Adrenal gland (tissue), 12 donors: ENCODE measurements around the gene CDC27. TPM values are rescaled to one million over a fixed set of nuclear protein-coding genes. Genes with fewer than 3 reads are reported as not detected.

Experiments
- DNase-seq, 7 donors: peaks; one replicate each; pipeline ENCODE4 v3.0.0-alpha.2; 2019 to 2020
- H3K27ac ChIP-seq, 5 donors: fragments of 200-600 bp; sonication (generic) in 4 of 5; 1 replicate in 3 of 5; 2 replicates in 2 of 5; pipeline versions ENCODE4 v1.5.1 to v1.8.0; 2016 to 2020; ENCODE audit warnings: mild to moderate bottlenecking in 1 of 5
- H3K27me3 ChIP-seq: fragments of 200-600 bp; 2 replicates; pipeline ENCODE4 v1.8.0; 2021
- H3K36me3 ChIP-seq, 2 donors: fragments of 200-600 bp; replicated peaks in 1 of 2; 1 replicate in 1 of 2; 2 replicates in 1 of 2; pipeline versions ENCODE4 v1.5.1 to v1.8.0; 2018 to 2022
- H3K4me1 ChIP-seq, 2 donors: fragments of 200-600 bp; replicated peaks in 1 of 2; 1 replicate in 1 of 2; 2 replicates in 1 of 2; pipeline versions ENCODE4 v1.5.1 to v1.8.0; 2018 to 2021
- H3K4me3 ChIP-seq, 4 donors: fragments of 200-600 bp; sonication (generic) in 3 of 4; one replicate each; pipeline ENCODE4 v1.5.1; 2016 to 2018
- H3K9me3 ChIP-seq, 3 donors: fragments of 200-600 bp; sonication (generic) in 1 of 3; replicated peaks in 1 of 3; 1 replicate in 2 of 3; 2 replicates in 1 of 3; pipeline versions ENCODE4 v1.5.1 to v1.8.0; 2016 to 2021
- CTCF ChIP-seq, 6 experiments: fragments of 450-650 bp in 4 of 6; fragments of 200-600 bp in 2 of 6; sonication (generic) in 1 of 6; IDR thresholded peaks; 1 replicate in 5 of 6; 2 replicates in 1 of 6; pipeline versions ENCODE4 v1.5.1 to v1.8.0; 2016 to 2021; ENCODE audit warnings: antibody characterized with exemption in 6 of 6, mild to moderate bottlenecking in 2 of 6, moderate library complexity in 1 of 6
- POLR2A ChIP-seq, 2 donors: fragments of 450-650 bp; IDR thresholded peaks; one replicate each; pipeline ENCODE4 v1.6.1; 2017; ENCODE audit warnings: antibody characterized with exemption in 2 of 2, mild to moderate bottlenecking in 2 of 2, moderate library complexity in 1 of 2
- whole genome bisulfite sequencing, 4 donors: extraction: QIAGEN DNeasy Blood & Tissue Kit in 2 of 4; methylation state at CpG; one replicate each; pipeline versions ENCODE4 v1.1.5 to v1.1.7; 2013 to 2017; 5-methylcytosine and 5-hydroxymethylcytosine counted together
- intact Hi-C, 2 donors: fragments of 100-400 bp; cut with DNase I; formaldehyde crosslinking; loops; one replicate each; pipeline versions ENCODE4 v1.14.1 to v1.15.0; 2022 to 2023
- polyA plus RNA-seq, 3 donors: library from polyadenylated mRNA; stranded (reverse); fragments of 200-250 nt in 2 of 3; fragments of 350-450 nt in 1 of 3; fragmentation: Illumina TruSeq in 1 of 3; extraction: RNeasy Lipid Tissue Mini Kit (QIAGEN cat#74804) in 1 of 3; gene quantifications; one replicate each; pipeline ENCODE4 v1.2.3, GENCODE V29; 2013 to 2014
- total RNA-seq, 9 donors: library from RNA; depleted of rRNA in 4 of 9; stranded (reverse); fragments of >200 nt in 4 of 9; fragments of 120-200 nt in 1 of 9; fragmentation: NEBNext Ultra II Directional in 1 of 9; extraction: Animal tissue kit (Norgen Biotek cat#: 25700) in 1 of 9; gene quantifications; one replicate each; pipeline versions ENCODE4 v1.1.0 to v1.2.4, GENCODE V29; 2013 to 2023
- donor health status: healthy with polysubstance abuse.
- donor health status: Bipolar disorder and iron deficiency.
- donor health status: DM: yes; HTN: yes; CAD: no.
- donor health status: DM: no; HTN: no; CAD: no.
- donor health status: DM: no; HTN: no; CAD: no.
- donor health status: DM: yes; HTN: yes; CAD: no.

CDC27 gene
- total and polyA plus RNA-seq, 12 donors, result 13.5 to 153 (median 73.2) TPM

DNA sequence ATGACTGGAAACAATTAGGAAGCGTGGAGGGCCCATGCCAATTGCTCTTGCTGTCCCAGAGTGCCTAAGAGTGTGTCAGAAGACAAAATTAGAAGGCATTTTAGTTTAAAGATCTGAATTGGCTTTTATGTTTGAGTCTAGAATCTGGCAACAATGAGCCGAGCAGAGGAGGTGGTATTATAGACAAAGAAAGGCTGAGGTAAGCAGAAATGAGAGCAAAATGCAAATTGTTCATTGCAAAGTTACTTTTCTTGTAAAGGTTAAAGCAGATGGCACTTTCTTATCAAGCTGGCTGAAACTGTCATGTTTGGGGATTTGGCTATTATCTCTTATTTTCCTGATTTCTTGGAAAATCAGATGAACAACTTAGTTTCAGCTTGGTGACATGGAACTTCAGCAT is 23.4 kb upstream of the CDC27 start:
- Histone ChIP-seq H3K27me3 (no peaks in the 10 kb centered on the region), H3K36me3 (no peaks in the 10 kb centered on the region), H3K4me1 (no peaks in the 10 kb centered on the region), H3K27ac (no peak overlapping the region), H3K4me3 (no peak overlapping the region), H3K9me3 (no peaks in the 10 kb centered on the region)
- intact Hi-C loops, result no loop called here
- DNase-seq, result no peak
- 79 to 94% (median 83%) methylated on average over 2 of the region's 2 CpGs for WGBS, 4 donors
- TF ChIP-seq POLR2A (IDR thresholded peaks at IDR 0.05), result no peak
- no peak for TF ChIP-seq CTCF (IDR thresholded peaks at IDR 0.05)

GRCh38 chr17:47210779-47211178 is 21.7 kb upstream of the CDC27 start:
- Histone ChIP-seq H3K27ac (no peak overlapping the region), H3K4me1 (peaks cover 1 to 2% of the 10 kb centered on the region in 2 donors), H3K36me3 (no peaks in the 10 kb centered on the region), H3K4me3 (no peak overlapping the region), H3K27me3 (no peaks in the 10 kb centered on the region), H3K9me3 (no peaks in the 10 kb centered on the region)
- intact Hi-C loops, result no loop called here
- 85 to 89% (median 85%) methylated on average over 2 of the region's 2 CpGs for WGBS, 4 donors
- TF ChIP-seq POLR2A (IDR thresholded peaks at IDR 0.05), result no peak
- TF ChIP-seq CTCF (IDR thresholded peaks at IDR 0.05), result no peak
- DNase-seq, result no peak

DNA sequence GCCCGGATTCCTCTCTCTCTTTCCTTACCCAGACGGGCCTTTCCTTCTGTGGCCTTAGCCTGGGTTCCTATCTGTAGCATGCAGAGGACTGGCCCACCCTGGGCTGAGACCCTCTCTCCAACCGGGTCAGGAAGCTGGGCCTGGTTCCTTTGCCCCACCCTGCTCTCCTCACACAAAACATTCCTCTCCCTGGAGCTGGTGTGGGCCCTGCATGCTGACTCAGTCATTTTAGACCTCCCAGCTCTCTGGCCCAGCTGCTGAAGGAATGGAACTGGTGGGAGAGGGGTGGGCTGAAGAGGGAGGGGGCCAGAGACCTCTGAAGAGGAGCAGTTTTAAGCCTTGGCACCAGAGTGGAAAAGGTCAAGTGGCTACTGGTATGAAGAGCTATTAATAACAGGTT is 21.0 kb upstream of the CDC27 start:
- TF ChIP-seq POLR2A (IDR thresholded peaks at IDR 0.05) (no peak), CTCF (IDR thresholded peaks at IDR 0.05) (no peak)
- Histone ChIP-seq H3K36me3 (no peaks in the 10 kb centered on the region), H3K9me3 (no peaks in the 10 kb centered on the region), H3K27ac (no peak overlapping the region), H3K27me3 (no peaks in the 10 kb centered on the region), H3K4me1 (peaks cover 8% of the 10 kb centered on the region in 2 donors), H3K4me3 (no peak overlapping the region)
- intact Hi-C loops, result no loop called here
- no peak for DNase-seq
- WGBS, 4 donors, result 57 to 81% (median 68%) methylated on average over 3 of the region's 3 CpGs

GRCh38 chr17:47209499-47209898 is 20.4 kb upstream of the CDC27 start:
- no peaks in the 10 kb centered on the region for H3K9me3 ChIP-seq
- no peak overlapping the region for H3K4me3 ChIP-seq
- no peak for TF ChIP-seq CTCF (IDR thresholded peaks at IDR 0.05)
- no peak overlapping the region for H3K27ac ChIP-seq
- no peak for DNase-seq
- intact Hi-C loops, result no loop called here
- WGBS, 4 donors, result 92 to 100% (median 95%) methylated on average over 3 of the region's 3 CpGs
- no peaks in the 10 kb centered on the region for H3K36me3 ChIP-seq
- H3K27me3 ChIP-seq, result no peaks in the 10 kb centered on the region
- peaks cover 10 to 14% of the 10 kb centered on the region in 2 donors for H3K4me1 ChIP-seq
